ENCODE results near the gene LGI2.
A peak's percentile ranks its signal among the peaks of the same experiment; 100 is the strongest.

The LGI2 gene

GRCh38 chr4:24995346-24995919, 35.3 kb downstream of the LGI2 start:
- FAIRE-seq (no peak), DNase-seq (ENCODE audit: low spot score) (no peak)

GRCh38 chr4:24993551-24994080, 37.1 kb downstream of the LGI2 start:
- no peak for FAIRE-seq
- no peak for DNase-seq (ENCODE audit: low spot score)

GRCh38 chr4:24992968-24993367, 37.8 kb downstream of the LGI2 start:
- no peak for DNase-seq (ENCODE audit: low spot score)
- FAIRE-seq = no peak

- FAIRE-seq (no peak), DNase-seq (ENCODE audit: low spot score) (no peak)
Observed at GRCh38 chr4:24991015-24991414, 39.7 kb downstream of the LGI2 start.

- DNase-seq (ENCODE audit: low spot score) (no peak), FAIRE-seq (no peak)
Observed at GRCh38 chr4:24989327-24989726, 41.4 kb downstream of the LGI2 start.

DNA sequence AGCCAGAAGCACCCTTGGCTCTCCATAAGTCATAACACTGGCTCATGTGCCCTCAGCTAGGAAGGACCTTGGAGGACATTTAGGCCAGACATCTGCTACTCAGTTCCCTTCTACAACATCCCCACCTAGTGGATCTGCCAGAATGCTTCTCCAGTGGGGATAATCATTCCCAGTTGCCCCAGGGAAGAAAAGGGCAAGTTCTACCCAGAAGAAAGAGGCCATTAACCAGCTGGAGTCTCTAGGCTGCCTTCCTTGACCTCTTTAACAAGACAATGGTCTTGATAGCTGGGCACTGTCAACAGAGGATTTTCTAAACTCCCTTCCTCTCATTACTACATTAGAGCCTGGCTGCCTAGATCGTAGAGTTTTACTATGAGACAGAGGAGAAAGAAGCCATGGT, 42.0 kb downstream of the LGI2 start:
- FAIRE-seq (no peak), DNase-seq (ENCODE audit: low spot score) (no peak)

DNA sequence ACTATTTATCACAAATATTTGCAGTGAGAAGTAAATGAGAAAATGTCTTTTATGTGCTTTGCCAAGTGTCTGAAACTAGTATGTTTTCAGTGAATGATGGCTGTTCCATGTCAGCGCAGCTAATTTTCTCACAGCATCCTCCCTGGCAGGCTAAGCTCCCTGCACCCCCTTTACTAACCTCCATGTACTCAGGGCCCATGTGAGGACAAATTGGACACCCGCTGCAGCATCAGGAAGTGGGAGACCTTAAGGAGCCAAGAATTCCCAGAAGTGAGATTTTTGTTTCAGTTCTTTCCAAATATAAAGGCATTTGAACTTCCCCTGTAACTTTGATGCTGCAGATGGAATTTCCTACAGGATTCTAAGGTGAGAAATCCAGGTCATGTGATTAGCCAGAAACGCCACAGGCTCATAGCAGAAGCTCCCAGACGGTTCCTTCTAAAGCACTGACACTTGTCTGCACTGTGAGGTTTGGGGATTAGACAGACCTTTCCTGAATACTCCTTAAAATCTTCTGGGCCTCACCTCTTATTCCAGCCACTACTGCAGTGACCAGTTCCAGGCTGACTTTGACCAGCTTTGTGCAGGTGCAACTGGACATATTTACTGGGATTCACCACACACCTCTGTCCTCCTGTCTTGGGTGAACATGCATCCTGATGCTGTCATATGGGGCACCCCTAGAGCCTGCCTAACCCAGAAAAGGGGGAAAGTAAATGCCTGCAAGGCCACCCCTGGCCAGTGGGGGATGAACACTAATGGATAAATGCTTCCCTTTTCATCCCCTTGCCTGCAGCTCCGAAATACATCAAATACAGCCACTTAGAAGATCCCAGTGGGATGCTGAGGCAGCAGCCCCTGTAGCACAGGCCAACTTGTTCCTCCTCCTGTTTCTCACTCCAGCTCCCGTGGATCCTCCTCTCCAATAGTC, 45.9 kb downstream of the LGI2 start:
- DNase-seq (ENCODE audit: low spot score) (no peak), FAIRE-seq (no peak)

DNA sequence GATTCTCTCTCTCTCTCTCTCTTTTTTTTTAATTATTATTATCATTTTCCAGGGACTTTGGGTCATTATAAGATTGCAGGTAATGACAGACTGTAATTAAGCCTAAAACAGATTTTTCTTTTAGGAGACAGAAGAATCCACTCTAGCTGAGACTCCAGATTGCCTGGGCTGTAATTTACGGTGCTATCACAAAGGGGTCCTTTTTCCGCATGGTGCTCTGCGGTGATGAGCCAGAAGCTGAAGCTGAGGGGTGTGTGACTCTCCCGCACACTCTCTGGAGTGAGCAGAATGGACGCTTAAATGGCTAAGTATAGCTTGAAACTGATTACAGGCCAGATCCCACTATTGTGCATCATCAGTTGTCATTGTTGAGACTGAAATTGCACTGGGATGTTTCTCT, 50.0 kb downstream of the LGI2 start:
- no peak for FAIRE-seq
- DNase-seq (ENCODE audit: low spot score) = no peak

DNA sequence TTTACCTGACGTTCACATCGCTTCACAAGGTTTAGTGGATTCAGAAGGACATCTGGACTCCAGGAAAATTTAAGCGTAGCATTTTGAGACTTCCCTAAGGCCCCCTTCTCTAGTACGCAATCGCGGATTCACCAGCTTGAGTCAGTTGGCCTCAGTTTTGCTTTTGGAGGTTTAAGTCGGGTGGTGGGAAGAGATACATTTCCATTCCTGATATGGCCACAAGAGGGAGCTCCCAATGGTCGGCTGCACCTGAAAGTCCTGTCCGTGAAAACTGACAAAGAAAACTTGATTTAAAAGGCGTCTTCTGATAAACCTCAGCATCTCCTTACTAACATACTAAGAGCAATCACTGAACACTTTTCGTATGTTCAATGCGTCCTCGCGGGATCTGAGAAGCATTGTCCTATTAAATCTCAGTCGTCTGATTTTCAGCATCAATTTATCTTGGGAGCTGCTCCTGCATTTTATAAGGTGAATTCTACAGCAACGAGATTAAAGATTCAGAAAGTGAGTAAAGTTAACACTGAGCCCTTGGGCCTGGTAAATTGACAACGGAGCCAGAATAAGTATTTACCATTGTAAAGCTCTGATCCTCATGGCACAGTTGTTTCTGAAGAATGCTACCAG, 50.6 kb downstream of the LGI2 start:
- DNase-seq (ENCODE audit: low spot score) = peak; percentile 58
- no peak for FAIRE-seq

DNA sequence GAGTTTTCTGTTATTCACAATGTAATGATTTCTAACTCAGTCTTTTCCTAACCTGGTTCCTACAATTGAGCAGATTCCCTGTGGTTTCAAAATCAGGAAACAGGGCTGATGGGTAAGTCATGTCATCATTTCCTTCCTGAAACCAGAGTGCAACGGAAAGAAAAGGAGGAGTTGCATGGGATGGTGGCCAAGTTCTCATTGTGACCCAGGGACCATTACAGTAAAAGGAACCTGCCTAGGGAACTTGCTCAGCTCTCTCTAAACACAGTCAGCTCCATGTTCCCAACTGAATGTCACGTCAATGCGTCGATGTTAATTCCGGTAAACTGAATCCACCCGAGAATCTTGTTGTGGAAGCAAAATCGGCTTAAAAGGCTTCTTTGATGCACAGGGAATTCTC, 51.2 kb downstream of the LGI2 start:
- no peak for DNase-seq (ENCODE audit: low spot score)
- FAIRE-seq = no peak

DNA sequence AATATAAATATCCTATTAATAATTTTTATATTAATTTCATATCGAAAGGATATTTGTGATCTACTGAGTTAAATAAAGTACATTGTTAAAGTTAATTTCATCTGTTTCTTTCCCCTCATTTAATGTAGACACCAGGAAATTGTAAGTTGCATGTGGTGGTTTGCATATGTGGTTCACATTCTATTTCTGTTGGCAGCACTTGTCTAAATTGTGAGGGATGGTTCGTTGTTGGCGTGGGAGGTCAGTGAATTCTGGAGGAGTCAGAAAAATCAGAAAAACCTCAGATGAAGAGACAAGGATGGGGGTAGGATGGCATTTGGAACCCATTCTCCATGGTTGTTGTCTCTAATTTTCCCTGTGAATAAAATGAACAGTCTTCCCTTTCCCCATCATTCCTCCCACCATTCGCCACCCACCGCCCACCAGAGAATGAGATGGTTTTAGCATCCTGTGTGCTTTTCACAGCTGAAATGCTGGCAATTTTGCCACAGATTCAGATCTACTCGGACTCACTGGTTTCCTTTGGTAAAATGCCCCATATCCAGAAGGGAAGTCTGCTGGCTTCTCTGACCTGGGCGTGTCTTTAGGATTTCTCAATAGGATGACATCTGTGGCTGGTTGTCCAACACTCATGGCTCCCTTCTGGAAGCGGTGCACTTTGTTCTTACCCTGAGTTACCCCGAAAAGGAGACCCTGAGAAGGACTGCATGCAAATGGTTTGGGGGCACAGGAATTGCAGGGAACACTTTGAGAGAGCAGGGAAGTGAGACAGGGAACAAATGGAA, 52.3 kb downstream of the LGI2 start:
- FAIRE-seq (no peak), DNase-seq (ENCODE audit: low spot score) (no peak)

GRCh38 chr4:24975510-24975909, 55.2 kb downstream of the LGI2 start:
- FAIRE-seq (no peak), DNase-seq (ENCODE audit: low spot score) (no peak)

DNA sequence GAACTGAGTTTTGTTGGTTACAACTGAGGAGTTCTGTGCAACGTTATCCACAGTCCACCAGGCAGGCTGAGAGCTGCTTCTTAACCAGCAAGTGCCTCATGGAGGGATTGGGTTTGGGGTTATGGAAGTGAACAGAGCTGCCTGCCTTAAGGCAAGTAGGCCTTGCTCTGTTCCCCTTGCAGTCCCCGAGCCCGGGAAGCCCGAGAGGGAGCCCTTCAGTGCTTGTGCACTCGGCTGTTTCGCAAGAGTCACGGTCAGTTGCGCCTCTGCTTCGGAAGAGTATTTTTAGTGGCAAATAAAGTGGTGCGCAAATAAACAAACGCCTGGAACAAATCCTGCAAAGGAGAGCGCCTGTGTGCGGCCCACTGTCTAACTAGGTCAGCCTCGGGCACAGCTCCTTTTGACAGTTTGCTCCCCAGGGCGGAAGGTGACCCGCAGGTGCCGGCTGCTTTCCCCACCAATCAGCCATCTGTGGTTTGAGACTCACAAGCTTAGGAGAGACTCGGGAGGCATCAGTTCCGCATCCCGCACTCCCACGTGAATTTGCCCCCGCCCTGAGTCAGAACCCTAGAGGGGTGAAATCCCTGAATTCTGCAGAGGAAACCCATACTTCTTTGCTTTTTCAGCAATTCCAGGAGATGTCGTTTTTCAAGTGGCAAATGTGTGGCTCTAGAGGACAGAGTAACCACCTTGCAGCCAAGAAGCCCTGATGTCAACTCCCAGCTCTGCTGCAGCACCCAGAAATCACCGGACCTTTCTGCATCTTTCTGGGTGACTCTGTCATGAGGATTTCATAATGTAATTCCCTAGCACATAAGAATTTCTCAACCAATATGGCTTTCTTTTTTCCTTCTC, 56.8 kb downstream of the LGI2 start:
- no peak for FAIRE-seq

GRCh38 chr4:24973404-24973746, 57.4 kb downstream of the LGI2 start:
- FAIRE-seq = no peak
- DNase-seq (ENCODE audit: low spot score) = no peak

More for the DNA sequence above, 56.8 kb downstream of the LGI2 start:
- no peak for DNase-seq (ENCODE audit: low spot score)

- no peak for FAIRE-seq
- DNase-seq (ENCODE audit: low spot score) = peak; percentile 29
Observed at GRCh38 chr4:24971192-24971591, 59.6 kb downstream of the LGI2 start.

- no peak for DNase-seq (ENCODE audit: low spot score)
Observed at GRCh38 chr4:24970635-24971034, 60.1 kb downstream of the LGI2 start.

GRCh38 chr4:24970191-24970590, 60.6 kb downstream of the LGI2 start:
- DNase-seq (ENCODE audit: low spot score) (no peak), FAIRE-seq (no peak)

More at GRCh38 chr4:24970635-24971034, 60.1 kb downstream of the LGI2 start:
- FAIRE-seq = no peak

- FAIRE-seq (no peak), DNase-seq (ENCODE audit: low spot score) (no peak)
Observed at GRCh38 chr4:24969486-24969885, 61.3 kb downstream of the LGI2 start.

DNA sequence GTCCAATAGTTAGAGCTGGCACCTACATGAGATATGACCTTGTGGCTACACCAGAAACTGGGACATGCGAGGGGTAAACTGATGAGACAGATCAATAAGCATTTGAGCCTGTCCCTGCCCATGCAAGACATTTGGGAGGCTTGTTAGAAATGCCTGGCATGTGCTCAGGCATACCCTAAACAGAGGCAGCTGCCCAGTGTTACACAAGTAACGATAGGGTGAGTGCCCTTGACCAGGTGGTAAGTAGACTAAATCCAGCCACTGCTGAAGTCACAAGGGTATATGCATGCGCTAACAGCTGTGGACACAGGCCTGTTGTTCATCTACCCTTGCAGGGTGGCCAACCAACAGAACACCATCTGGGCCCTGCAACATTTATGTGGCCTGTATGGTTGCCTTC, 61.8 kb downstream of the LGI2 start:
- DNase-seq (ENCODE audit: low spot score) (no peak), FAIRE-seq (no peak)

GRCh38 chr4:24968278-24968677, 62.5 kb downstream of the LGI2 start:
- FAIRE-seq (no peak), DNase-seq (ENCODE audit: low spot score) (no peak)

DNA sequence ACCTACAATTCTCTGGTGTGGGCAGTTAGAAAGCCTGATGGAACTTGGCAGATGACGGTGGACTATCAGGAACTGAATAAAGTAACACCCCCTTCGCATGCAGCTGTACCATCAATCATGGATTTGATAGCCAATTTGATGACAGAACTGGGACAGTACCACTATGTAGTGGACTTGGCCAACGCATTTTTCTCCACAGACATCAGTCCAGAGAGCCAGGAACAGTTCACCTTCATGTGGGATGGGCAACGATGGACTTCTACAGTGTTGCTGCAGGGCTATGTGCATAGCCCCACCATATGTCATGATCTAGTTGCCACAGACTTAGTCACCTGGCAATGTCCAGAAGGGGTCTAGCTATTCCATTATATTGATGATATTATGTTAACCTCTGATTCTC, 63.4 kb downstream of the LGI2 start:
- no peak for DNase-seq (ENCODE audit: low spot score)

More for the DNA sequence above, 63.4 kb downstream of the LGI2 start:
- FAIRE-seq = no peak

All from urothelium cell line (cell line).